Neuron (in vitro differentiated cells): ENCODE results near the gene ADAMTS14.
"Not testable (repeated sequence)": the region's sequence is repeated elsewhere in the genome, so short reads cannot be mapped to it uniquely, and the experiment has no call there.

Source experiments
- H2AFZ ChIP-seq: one replicate; pipeline ENCODE4 v1.6.1; 2013; ENCODE audit warnings: low read depth, mild to moderate bottlenecking, inconsistent platforms, low read length, moderate library complexity
- H3K27me3 ChIP-seq: one replicate; pipeline ENCODE4 v1.6.1; 2013; ENCODE audit warnings: low read length; ENCODE audit not compliant: insufficient read depth
- H3K36me3 ChIP-seq: one replicate; pipeline ENCODE4 v1.6.1; 2013; ENCODE audit warnings: low read length; ENCODE audit not compliant: insufficient read depth
- H3K4me1 ChIP-seq: one replicate; pipeline ENCODE4 v1.6.1; 2013; ENCODE audit warnings: low read length; ENCODE audit not compliant: insufficient read depth
- H3K4me3 ChIP-seq: 2 replicates; pipeline ENCODE4 v1.5.1; 2013; ENCODE audit warnings: mild to moderate bottlenecking, low read length, moderate library complexity
- H3K9me3 ChIP-seq: one replicate; pipeline ENCODE4 v1.6.1; 2013; ENCODE audit warnings: low read length

Gene ADAMTS14

GRCh38 chr10:70672165-70673042, at the start of gene ADAMTS14:
Gene ADAMTS14, plus strand, starts transcription at chr10:70672506. Its CDS starts 297 bp downstream, at chr10:70672803.
- H2AFZ ChIP-seq = no peak within 1 kb of the TSS
- peak within 1 kb of the TSS; percentile 10 for H3K4me3 ChIP-seq
- no peaks in the 10 kb centered on the region for H3K9me3 ChIP-seq
- peaks cover 55% of the 10 kb centered on the region for H3K27me3 ChIP-seq
- no peaks in the 10 kb centered on the region for H3K36me3 ChIP-seq
- H3K4me1 ChIP-seq = peaks cover 4% of the 10 kb centered on the region

- Histone ChIP-seq H3K36me3 (no peaks in the 10 kb centered on the region), H3K4me3 (no peak overlapping the region), H3K9me3 (peaks cover 2% of the 10 kb centered on the region), H3K4me1 (no peaks in the 10 kb centered on the region), H2AFZ (no peak overlapping the region), H3K27me3 (peaks cover 2% of the 10 kb centered on the region)
These were observed 49.8 kb upstream of the ADAMTS14 start for GRCh38 chr10:70622541-70622940.

- peaks cover 2% of the 10 kb centered on the region for H3K9me3 ChIP-seq
These were observed 49.1 kb upstream of the ADAMTS14 start for GRCh38 chr10:70622981-70623844.

GRCh38 chr10:70626056-70626455, 46.2 kb upstream of the ADAMTS14 start:
- H3K36me3 ChIP-seq = no peaks in the 10 kb centered on the region
- no peaks in the 10 kb centered on the region for H3K4me1 ChIP-seq
- H3K4me3 ChIP-seq = no peak overlapping the region
- H3K9me3 ChIP-seq = peaks cover 3% of the 10 kb centered on the region
- peaks cover 2% of the 10 kb centered on the region for H3K27me3 ChIP-seq
- H2AFZ ChIP-seq = no peak overlapping the region

More at GRCh38 chr10:70622981-70623844, 49.1 kb upstream of the ADAMTS14 start:
- no peak overlapping the region for H2AFZ ChIP-seq
- H3K4me1 ChIP-seq = no peaks in the 10 kb centered on the region
- no peak overlapping the region for H3K4me3 ChIP-seq
- peaks cover 2% of the 10 kb centered on the region for H3K27me3 ChIP-seq
- no peaks in the 10 kb centered on the region for H3K36me3 ChIP-seq

GRCh38 chr10:70629338-70629737, 43.0 kb upstream of the ADAMTS14 start:
- no peaks in the 10 kb centered on the region for H3K4me1 ChIP-seq
- peaks cover 2% of the 10 kb centered on the region for H3K27me3 ChIP-seq
- H2AFZ ChIP-seq = no peak overlapping the region
- no peaks in the 10 kb centered on the region for H3K36me3 ChIP-seq
- no peak overlapping the region for H3K4me3 ChIP-seq
- H3K9me3 ChIP-seq = peaks cover 2% of the 10 kb centered on the region

GRCh38 chr10:70631735-70632134, 40.6 kb upstream of the ADAMTS14 start:
- not testable (repeated sequence) for H3K4me1 ChIP-seq, H3K9me3 ChIP-seq, H3K36me3 ChIP-seq, H3K4me3 ChIP-seq, H3K27me3 ChIP-seq, H2AFZ ChIP-seq

GRCh38 chr10:70634011-70634410, 38.3 kb upstream of the ADAMTS14 start:
- H3K4me3 ChIP-seq = no peak overlapping the region
- no peaks in the 10 kb centered on the region for H3K4me1 ChIP-seq
- no peaks in the 10 kb centered on the region for H3K36me3 ChIP-seq
- H2AFZ ChIP-seq = no peak overlapping the region
- H3K9me3 ChIP-seq = peaks cover 2% of the 10 kb centered on the region
- no peaks in the 10 kb centered on the region for H3K27me3 ChIP-seq

GRCh38 chr10:70634515-70634914, 37.8 kb upstream of the ADAMTS14 start:
- H2AFZ ChIP-seq, H3K4me3 ChIP-seq, H3K27me3 ChIP-seq, H3K4me1 ChIP-seq, H3K36me3 ChIP-seq, H3K9me3 ChIP-seq: not testable (repeated sequence)

- not testable (repeated sequence) for H3K4me3 ChIP-seq, H2AFZ ChIP-seq
These were observed 32.5 kb upstream of the ADAMTS14 start for GRCh38 chr10:70639640-70640383.

GRCh38 chr10:70643272-70643671, 29.0 kb upstream of the ADAMTS14 start:
- not testable (repeated sequence) for H3K4me3 ChIP-seq, H2AFZ ChIP-seq, H3K36me3 ChIP-seq, H3K9me3 ChIP-seq, H3K4me1 ChIP-seq, H3K27me3 ChIP-seq

More at GRCh38 chr10:70639640-70640383, 32.5 kb upstream of the ADAMTS14 start:
- not testable (repeated sequence) for H3K36me3 ChIP-seq, H3K27me3 ChIP-seq, H3K4me1 ChIP-seq, H3K9me3 ChIP-seq

GRCh38 chr10:70644959-70645358, 27.3 kb upstream of the ADAMTS14 start:
- H3K4me3 ChIP-seq, H2AFZ ChIP-seq, H3K9me3 ChIP-seq, H3K27me3 ChIP-seq, H3K4me1 ChIP-seq, H3K36me3 ChIP-seq: not testable (repeated sequence)

- Histone ChIP-seq H2AFZ (no peak overlapping the region), H3K4me3 (no peak overlapping the region), H3K36me3 (no peaks in the 10 kb centered on the region), H3K27me3 (no peaks in the 10 kb centered on the region), H3K4me1 (peaks cover 4% of the 10 kb centered on the region), H3K9me3 (peaks cover 11% of the 10 kb centered on the region)
These were observed 25.2 kb upstream of the ADAMTS14 start for GRCh38 chr10:70647086-70647485.

GRCh38 chr10:70648427-70648826, 23.9 kb upstream of the ADAMTS14 start:
- no peaks in the 10 kb centered on the region for H3K36me3 ChIP-seq
- H3K27me3 ChIP-seq = no peaks in the 10 kb centered on the region
- no peak overlapping the region for H2AFZ ChIP-seq
- peaks cover 11% of the 10 kb centered on the region for H3K9me3 ChIP-seq
- peaks cover 4% of the 10 kb centered on the region for H3K4me1 ChIP-seq
- H3K4me3 ChIP-seq = no peak overlapping the region
